SK-N-SH treated with all-trans-retinoic acid at 6 μM for 48 hours (cell line): ENCODE results near the gene ARHGAP44.

Experiments used
- ATAC-seq: fragments of 200-7000 bp; cut with Tn5 transposase; 3 replicates; pipeline ENCODE4 v1.9.1; 2020; ENCODE audit warnings: mild to moderate bottlenecking, moderate library complexity
- ARNTL ChIP-seq: fragments of 450-650 bp; formaldehyde crosslinking; IDR thresholded peaks from 2 replicates; pipeline ENCODE4 v1.5.0; 2020; ENCODE audit warnings: low read depth, mild to moderate bottlenecking, moderate library complexity, borderline replicate concordance
- BACH2 ChIP-seq: fragments of 250-450 bp; sonication (Bioruptor Pico); IDR thresholded peaks from 2 replicates; pipeline ENCODE4 v1.9.0; 2021; ENCODE audit warnings: mild to moderate bottlenecking, borderline replicate concordance
- CSDC2 ChIP-seq: fragments of 250-450 bp; sonication (Bioruptor Pico); IDR thresholded peaks from 2 replicates; pipeline ENCODE4 v1.5.0; 2020; ENCODE audit warnings: mild to moderate bottlenecking, moderate library complexity
- ESRRG ChIP-seq: fragments of 250-450 bp; sonication (Bioruptor Pico); IDR thresholded peaks from 2 replicates; pipeline ENCODE4 v1.6.1; 2021; ENCODE audit warnings: mild to moderate bottlenecking
- GLIS3 ChIP-seq: fragments of 250-450 bp; sonication (Bioruptor Pico); IDR thresholded peaks from 2 replicates; pipeline ENCODE4 v1.5.0; 2020; ENCODE audit warnings: mild to moderate bottlenecking, moderate library complexity
- ISL1 ChIP-seq: fragments of 250-450 bp; sonication (Bioruptor Pico); IDR thresholded peaks from 2 replicates; pipeline ENCODE4 v2.1.2; 2022; ENCODE audit warnings: mild to moderate bottlenecking, moderate library complexity
- OSR1 ChIP-seq: fragments of 250-450 bp; sonication (Bioruptor Pico); IDR thresholded peaks from 2 replicates; pipeline ENCODE4 v1.8.0; 2022; ENCODE audit warnings: moderate library complexity, mild to moderate bottlenecking, inconsistent platforms
- PPARA ChIP-seq: fragments of 250-450 bp; sonication (Bioruptor Pico); IDR thresholded peaks from 2 replicates; pipeline ENCODE4 v1.5.0; 2020; ENCODE audit warnings: mild to moderate bottlenecking, borderline replicate concordance
- RARB ChIP-seq: fragments of 250-450 bp; sonication (Bioruptor Pico); IDR thresholded peaks from 2 replicates; pipeline ENCODE4 v1.8.0; 2021; ENCODE audit warnings: mild to moderate bottlenecking, moderate library complexity
- SNAI2 ChIP-seq: fragments of 250-450 bp; sonication (Bioruptor Pico); IDR thresholded peaks from 2 replicates; pipeline ENCODE4 v1.5.0; 2020; ENCODE audit warnings: mild to moderate bottlenecking, moderate library complexity
- TCF4 ChIP-seq: fragments of 250-450 bp; sonication (Bioruptor Pico); IDR thresholded peaks from 2 replicates; pipeline ENCODE4 v1.8.0; 2021; ENCODE audit warnings: mild to moderate bottlenecking, moderate library complexity, borderline replicate concordance
- TOX ChIP-seq: fragments of 250-450 bp; sonication (Bioruptor Pico); IDR thresholded peaks from 2 replicates; pipeline ENCODE4 v1.8.0; 2021; ENCODE audit warnings: mild to moderate bottlenecking, moderate library complexity, borderline replicate concordance
- ZC3H10 ChIP-seq: fragments of 250-450 bp; sonication (Bioruptor Pico); IDR thresholded peaks from 2 replicates; pipeline ENCODE4 v1.5.1; 2021; ENCODE audit warnings: mild to moderate bottlenecking, moderate library complexity
- ZFP3 ChIP-seq: fragments of 250-450 bp; sonication (Bioruptor Pico); IDR thresholded peaks from 2 replicates; pipeline ENCODE4 v1.5.0; 2020; ENCODE audit warnings: mild to moderate bottlenecking, moderate library complexity
- ZFP30 ChIP-seq: fragments of 450-650 bp; formaldehyde crosslinking; IDR thresholded peaks from 2 replicates; pipeline ENCODE4 v1.5.0; 2022; ENCODE audit warnings: mild to moderate bottlenecking, moderate library complexity
- ZNF8 ChIP-seq: fragments of 450-650 bp; formaldehyde crosslinking; IDR thresholded peaks from 2 replicates; pipeline ENCODE4 v1.5.0; 2020; ENCODE audit warnings: mild to moderate bottlenecking, moderate library complexity
- TF ChIP-seq, protein P1 (sequence below): fragments of 250-450 bp; sonication (Bioruptor Pico); IDR thresholded peaks from 2 replicates; pipeline ENCODE4 v1.8.0; 2020; ENCODE audit warnings: mild to moderate bottlenecking, moderate library complexity, borderline replicate concordance
- TF ChIP-seq, protein P2 (sequence below): fragments of 250-450 bp; sonication (Bioruptor Pico); IDR thresholded peaks from 2 replicates; pipeline ENCODE4 v1.8.0; 2021; ENCODE audit warnings: low read depth, mild to moderate bottlenecking, moderate library complexity, borderline replicate concordance
- TF ChIP-seq, protein P3 (sequence below): fragments of 250-450 bp; sonication (Bioruptor Pico); IDR thresholded peaks from 2 replicates; pipeline ENCODE4 v1.5.0; 2020; ENCODE audit warnings: mild to moderate bottlenecking, moderate library complexity
- TF ChIP-seq, protein P4 (sequence below): fragments of 250-450 bp; sonication (Bioruptor Pico); IDR thresholded peaks from 2 replicates; pipeline ENCODE4 v1.5.1; 2021; ENCODE audit warnings: mild to moderate bottlenecking, moderate library complexity
- TF ChIP-seq, protein P5 (sequence below): fragments of 250-450 bp; sonication (Bioruptor Pico); IDR thresholded peaks from 2 replicates; pipeline ENCODE4 v1.5.1; 2020; ENCODE audit warnings: low read depth, mild to moderate bottlenecking, moderate library complexity

Gene ARHGAP44

DNA sequence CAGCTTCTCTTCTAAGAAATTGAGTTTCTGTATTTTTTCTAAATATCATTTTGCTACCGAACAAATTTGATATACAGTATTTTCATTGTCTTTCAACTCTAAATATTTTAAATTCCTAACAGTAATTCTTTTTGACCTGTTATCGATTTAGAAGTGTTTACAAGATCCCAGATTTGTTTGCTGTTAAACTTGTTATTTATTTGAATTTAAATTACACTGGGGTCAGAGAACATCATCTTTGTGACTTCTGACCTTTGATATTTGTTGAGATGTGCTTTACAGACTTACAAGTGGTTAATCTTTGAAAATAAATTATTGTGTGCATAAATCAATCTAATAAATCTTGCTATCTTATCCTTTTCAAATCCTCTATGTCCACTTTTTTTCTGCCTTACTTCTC is 94.2 kb downstream of the ARHGAP44 start:
- ATAC-seq: no peak
- TF ChIP-seq OSR1 (CRISPR knock-in tag): no peak
- no peak for TF ChIP-seq TCF4 (CRISPR knock-in tag)
- no peak for TF ChIP-seq ZC3H10 (CRISPR knock-in tag)
- TF ChIP-seq ESRRG (CRISPR knock-in tag): no peak
- TF ChIP-seq ZNF8 (CRISPR knock-in tag): no peak
- TF ChIP-seq, protein P1, sequence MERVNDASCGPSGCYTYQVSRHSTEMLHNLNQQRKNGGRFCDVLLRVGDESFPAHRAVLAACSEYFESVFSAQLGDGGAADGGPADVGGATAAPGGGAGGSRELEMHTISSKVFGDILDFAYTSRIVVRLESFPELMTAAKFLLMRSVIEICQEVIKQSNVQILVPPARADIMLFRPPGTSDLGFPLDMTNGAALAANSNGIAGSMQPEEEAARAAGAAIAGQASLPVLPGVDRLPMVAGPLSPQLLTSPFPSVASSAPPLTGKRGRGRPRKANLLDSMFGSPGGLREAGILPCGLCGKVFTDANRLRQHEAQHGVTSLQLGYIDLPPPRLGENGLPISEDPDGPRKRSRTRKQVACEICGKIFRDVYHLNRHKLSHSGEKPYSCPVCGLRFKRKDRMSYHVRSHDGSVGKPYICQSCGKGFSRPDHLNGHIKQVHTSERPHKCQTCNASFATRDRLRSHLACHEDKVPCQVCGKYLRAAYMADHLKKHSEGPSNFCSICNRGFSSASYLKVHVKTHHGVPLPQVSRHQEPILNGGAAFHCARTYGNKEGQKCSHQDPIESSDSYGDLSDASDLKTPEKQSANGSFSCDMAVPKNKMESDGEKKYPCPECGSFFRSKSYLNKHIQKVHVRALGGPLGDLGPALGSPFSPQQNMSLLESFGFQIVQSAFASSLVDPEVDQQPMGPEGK: no peak
- no peak for TF ChIP-seq PPARA
- TF ChIP-seq ARNTL (CRISPR knock-in tag): no peak
- no peak for TF ChIP-seq BACH2 (CRISPR knock-in tag)
- TF ChIP-seq TOX (CRISPR knock-in tag): no peak
- no peak for TF ChIP-seq ISL1 (CRISPR knock-in tag)
- TF ChIP-seq RARB: no peak
- TF ChIP-seq, protein P2, sequence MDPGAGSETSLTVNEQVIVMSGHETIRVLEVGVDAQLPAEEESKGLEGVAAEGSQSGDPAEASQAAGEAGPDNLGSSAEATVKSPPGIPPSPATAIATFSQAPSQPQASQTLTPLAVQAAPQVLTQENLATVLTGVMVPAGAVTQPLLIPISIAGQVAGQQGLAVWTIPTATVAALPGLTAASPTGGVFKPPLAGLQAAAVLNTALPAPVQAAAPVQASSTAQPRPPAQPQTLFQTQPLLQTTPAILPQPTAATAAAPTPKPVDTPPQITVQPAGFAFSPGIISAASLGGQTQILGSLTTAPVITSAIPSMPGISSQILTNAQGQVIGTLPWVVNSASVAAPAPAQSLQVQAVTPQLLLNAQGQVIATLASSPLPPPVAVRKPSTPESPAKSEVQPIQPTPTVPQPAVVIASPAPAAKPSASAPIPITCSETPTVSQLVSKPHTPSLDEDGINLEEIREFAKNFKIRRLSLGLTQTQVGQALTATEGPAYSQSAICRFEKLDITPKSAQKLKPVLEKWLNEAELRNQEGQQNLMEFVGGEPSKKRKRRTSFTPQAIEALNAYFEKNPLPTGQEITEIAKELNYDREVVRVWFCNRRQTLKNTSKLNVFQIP (CRISPR knock-in tag): no peak

DNA sequence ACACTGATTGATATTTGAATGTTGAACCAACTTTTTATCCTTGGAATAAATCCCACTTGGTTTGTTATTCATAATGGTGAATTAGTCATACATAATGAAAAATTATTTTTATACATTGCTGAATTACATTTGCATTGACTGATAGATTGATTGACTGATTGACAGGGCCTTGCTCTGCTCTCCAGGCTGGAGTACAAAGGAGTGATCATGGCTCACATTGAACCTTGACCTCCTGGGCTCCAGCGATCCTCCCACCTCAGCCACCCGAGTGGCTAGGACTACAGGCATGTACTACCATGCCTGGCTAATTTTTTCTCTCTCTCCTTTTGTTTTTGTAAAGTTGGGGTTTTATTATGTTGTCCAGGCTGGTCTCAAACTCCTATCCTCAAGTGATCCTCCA is 97.8 kb downstream of the ARHGAP44 start:
- ATAC-seq: no peak
- TF ChIP-seq RARB (no peak), ISL1 (CRISPR knock-in tag) (no peak), BACH2 (CRISPR knock-in tag) (no peak), SNAI2 (CRISPR knock-in tag) (no peak), GLIS3 (CRISPR knock-in tag) (no peak), ZFP30 (CRISPR knock-in tag) (no peak)

DNA sequence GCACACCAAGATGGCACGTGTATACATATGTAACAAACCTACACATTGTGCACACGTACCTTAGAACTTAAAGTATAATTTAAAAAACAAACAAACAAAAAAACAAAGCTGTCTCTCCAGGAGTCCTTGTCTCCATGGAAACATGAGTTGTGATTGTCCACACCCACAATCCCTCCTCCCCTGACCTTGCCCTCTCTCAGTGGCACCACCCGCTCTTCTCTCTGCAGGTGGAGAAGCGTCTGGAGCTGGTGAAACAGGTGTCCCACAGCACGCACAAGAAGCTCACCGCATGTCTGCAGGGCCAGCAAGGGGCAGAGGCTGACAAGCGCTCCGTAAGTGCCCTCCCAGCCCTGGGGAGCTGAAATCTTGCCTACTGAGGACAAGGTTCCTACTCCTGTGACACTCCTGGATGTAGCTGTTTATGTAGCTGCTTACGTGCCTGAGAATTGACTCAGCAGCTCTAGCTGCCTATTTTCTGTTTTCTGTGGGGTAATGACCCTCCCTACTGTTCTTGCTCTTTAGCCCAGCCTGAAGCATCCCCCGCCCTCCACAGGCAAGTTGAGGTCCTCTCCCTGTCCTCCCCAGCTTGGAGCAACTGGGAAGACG is 107.0 kb downstream of the ARHGAP44 start:
- TF ChIP-seq SNAI2 (CRISPR knock-in tag) (no peak), ZFP3 (no peak), TOX (CRISPR knock-in tag) (no peak), GLIS3 (CRISPR knock-in tag) (no peak), CSDC2 (CRISPR knock-in tag) (no peak), ARNTL (CRISPR knock-in tag) (no peak), BACH2 (CRISPR knock-in tag) (no peak)
- TF ChIP-seq, protein P3, sequence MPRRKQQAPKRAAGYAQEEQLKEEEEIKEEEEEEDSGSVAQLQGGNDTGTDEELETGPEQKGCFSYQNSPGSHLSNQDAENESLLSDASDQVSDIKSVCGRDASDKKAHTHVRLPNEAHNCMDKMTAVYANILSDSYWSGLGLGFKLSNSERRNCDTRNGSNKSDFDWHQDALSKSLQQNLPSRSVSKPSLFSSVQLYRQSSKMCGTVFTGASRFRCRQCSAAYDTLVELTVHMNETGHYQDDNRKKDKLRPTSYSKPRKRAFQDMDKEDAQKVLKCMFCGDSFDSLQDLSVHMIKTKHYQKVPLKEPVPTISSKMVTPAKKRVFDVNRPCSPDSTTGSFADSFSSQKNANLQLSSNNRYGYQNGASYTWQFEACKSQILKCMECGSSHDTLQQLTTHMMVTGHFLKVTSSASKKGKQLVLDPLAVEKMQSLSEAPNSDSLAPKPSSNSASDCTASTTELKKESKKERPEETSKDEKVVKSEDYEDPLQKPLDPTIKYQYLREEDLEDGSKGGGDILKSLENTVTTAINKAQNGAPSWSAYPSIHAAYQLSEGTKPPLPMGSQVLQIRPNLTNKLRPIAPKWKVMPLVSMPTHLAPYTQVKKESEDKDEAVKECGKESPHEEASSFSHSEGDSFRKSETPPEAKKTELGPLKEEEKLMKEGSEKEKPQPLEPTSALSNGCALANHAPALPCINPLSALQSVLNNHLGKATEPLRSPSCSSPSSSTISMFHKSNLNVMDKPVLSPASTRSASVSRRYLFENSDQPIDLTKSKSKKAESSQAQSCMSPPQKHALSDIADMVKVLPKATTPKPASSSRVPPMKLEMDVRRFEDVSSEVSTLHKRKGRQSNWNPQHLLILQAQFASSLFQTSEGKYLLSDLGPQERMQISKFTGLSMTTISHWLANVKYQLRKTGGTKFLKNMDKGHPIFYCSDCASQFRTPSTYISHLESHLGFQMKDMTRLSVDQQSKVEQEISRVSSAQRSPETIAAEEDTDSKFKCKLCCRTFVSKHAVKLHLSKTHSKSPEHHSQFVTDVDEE (CRISPR knock-in tag): no peak
- TF ChIP-seq, protein P1: no peak
- TF ChIP-seq, protein P4, sequence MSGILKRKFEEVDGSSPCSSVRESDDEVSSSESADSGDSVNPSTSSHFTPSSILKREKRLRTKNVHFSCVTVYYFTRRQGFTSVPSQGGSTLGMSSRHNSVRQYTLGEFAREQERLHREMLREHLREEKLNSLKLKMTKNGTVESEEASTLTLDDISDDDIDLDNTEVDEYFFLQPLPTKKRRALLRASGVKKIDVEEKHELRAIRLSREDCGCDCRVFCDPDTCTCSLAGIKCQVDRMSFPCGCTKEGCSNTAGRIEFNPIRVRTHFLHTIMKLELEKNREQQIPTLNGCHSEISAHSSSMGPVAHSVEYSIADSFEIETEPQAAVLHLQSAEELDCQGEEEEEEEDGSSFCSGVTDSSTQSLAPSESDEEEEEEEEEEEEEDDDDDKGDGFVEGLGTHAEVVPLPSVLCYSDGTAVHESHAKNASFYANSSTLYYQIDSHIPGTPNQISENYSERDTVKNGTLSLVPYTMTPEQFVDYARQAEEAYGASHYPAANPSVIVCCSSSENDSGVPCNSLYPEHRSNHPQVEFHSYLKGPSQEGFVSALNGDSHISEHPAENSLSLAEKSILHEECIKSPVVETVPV (CRISPR knock-in tag): no peak
- TF ChIP-seq, protein P5, sequence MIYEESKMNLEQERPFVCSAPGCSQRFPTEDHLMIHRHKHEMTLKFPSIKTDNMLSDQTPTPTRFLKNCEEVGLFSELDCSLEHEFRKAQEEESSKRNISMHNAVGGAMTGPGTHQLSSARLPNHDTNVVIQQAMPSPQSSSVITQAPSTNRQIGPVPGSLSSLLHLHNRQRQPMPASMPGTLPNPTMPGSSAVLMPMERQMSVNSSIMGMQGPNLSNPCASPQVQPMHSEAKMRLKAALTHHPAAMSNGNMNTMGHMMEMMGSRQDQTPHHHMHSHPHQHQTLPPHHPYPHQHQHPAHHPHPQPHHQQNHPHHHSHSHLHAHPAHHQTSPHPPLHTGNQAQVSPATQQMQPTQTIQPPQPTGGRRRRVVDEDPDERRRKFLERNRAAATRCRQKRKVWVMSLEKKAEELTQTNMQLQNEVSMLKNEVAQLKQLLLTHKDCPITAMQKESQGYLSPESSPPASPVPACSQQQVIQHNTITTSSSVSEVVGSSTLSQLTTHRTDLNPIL (CRISPR knock-in tag): no peak
- ATAC-seq: no peak
